Kidney (tissue), 14 donors: ENCODE data around the gene TCERG1L. TPM values are rescaled to one million over a fixed set of nuclear protein-coding genes. Genes with fewer than 3 reads are reported as not detected.

Source experiments
- DNase-seq, 5 donors: peaks; one replicate each; pipeline ENCODE4 v3.0.0-alpha.2; 2013 to 2020
- FAIRE-seq: peaks from 2 replicates; lab custom pipeline; 2012; peaks lifted over from hg19 to GRCh38; lab: Jason Lieb, UNC
- H3K27ac ChIP-seq, 2 donors: one replicate each; pipeline ENCODE4 v1.7.0; 2013; ENCODE audit warnings: low read depth in 2 of 2, low read length in 2 of 2, inconsistent platforms in 1 of 2
- H3K27me3 ChIP-seq: one replicate; pipeline ENCODE4 v1.7.1; 2013; ENCODE audit warnings: low read length, inconsistent platforms; ENCODE audit not compliant: control insufficient read depth, insufficient read depth
- H3K36me3 ChIP-seq, 3 donors: one replicate each; pipeline versions ENCODE4 v1.7.0 to v1.7.1; 2013; ENCODE audit warnings: low read length in 3 of 3, control low read depth in 1 of 3, inconsistent platforms in 1 of 3; ENCODE audit not compliant: insufficient read depth in 3 of 3, control insufficient read depth in 2 of 3
- H3K4me1 ChIP-seq, 3 donors: one replicate each; pipeline versions ENCODE4 v1.7.0 to v1.7.1; 2013; ENCODE audit warnings: low read length in 3 of 3, inconsistent platforms in 1 of 3, low read depth in 1 of 3; ENCODE audit not compliant: control insufficient read depth in 2 of 3, insufficient read depth in 2 of 3
- H3K4me3 ChIP-seq, 3 donors: one replicate each; pipeline versions ENCODE4 v1.7.0 to v1.8.1; 2013; ENCODE audit warnings: low read length in 3 of 3, control low read depth in 1 of 3, inconsistent platforms in 1 of 3
- H3K9ac ChIP-seq, 3 donors: one replicate each; pipeline versions ENCODE4 v1.7.0 to v1.7.1; 2013; ENCODE audit warnings: low read length in 3 of 3, control low read depth in 1 of 3, inconsistent platforms in 1 of 3
- H3K9me3 ChIP-seq, 3 donors: one replicate each; pipeline versions ENCODE4 v1.7.0 to v1.7.1; 2013; ENCODE audit warnings: low read length in 3 of 3, control low read depth in 1 of 3, inconsistent platforms in 1 of 3; ENCODE audit not compliant: control insufficient read depth in 2 of 3, insufficient read depth in 1 of 3
- CTCF ChIP-seq: IDR thresholded peaks from 3 replicates; pipeline ENCODE4 v1.5.1; 2012; ENCODE audit warnings: mild to moderate bottlenecking, moderate library complexity, borderline replicate concordance; ENCODE audit not compliant: insufficient read depth; ENCODE audit errors: extremely low read depth
- intact Hi-C: fragments of 100-400 bp; cut with DNase I; formaldehyde crosslinking; loops from one replicate; pipeline ENCODE4 v1.11.1; 2022
- polyA plus RNA-seq: library from polyadenylated mRNA; stranded (reverse); fragments of 350-450 nt; fragmentation: Illumina TruSeq; extraction: RNeasy Lipid Tissue Mini Kit (QIAGEN cat#74804); gene quantifications from one replicate; pipeline ENCODE4 v1.2.3, GENCODE V29; 2014; ENCODE audit warnings: low read depth, low replicate concordance; ENCODE audit not compliant: insufficient read depth
- total RNA-seq: library from RNA; stranded (reverse); fragmentation: NEBNext Ultra II Directional; extraction: Animal tissue kit (Norgen Biotek cat#: 25700); gene quantifications from one replicate; pipeline ENCODE4 v1.2.1, GENCODE V29; 2021
- donor health status: control.
- donor health status: control.
- donor health status: control.
- donor health status: control.
- donor health status: control.
- donor health status: DM: yes; HTN: yes; CAD: no.
- donor health status: Normal renal cell carcinoma (clear cell type).

Gene TCERG1L
- total and polyA plus RNA-seq, 2 donors from 2014 or later, result not detected

GRCh38 chr10:131111007-131111406 is 200.5 kb downstream of the TCERG1L start:
- H3K27ac ChIP-seq, result no peak overlapping the region
- no peak overlapping the region for H3K9ac ChIP-seq
- no peaks in the 10 kb centered on the region for H3K36me3 ChIP-seq
- no peak overlapping the region for H3K4me3 ChIP-seq
- FAIRE-seq, result no peak
- peak in 1 of 5 donors; percentile 52 for DNase-seq
- H3K4me1 ChIP-seq, result no peaks in the 10 kb centered on the region
- H3K9me3 ChIP-seq, result peaks cover 0 to 7% (median 2%) of the 10 kb centered on the region in 3 donors
- no peak for TF ChIP-seq CTCF
- intact Hi-C loops, result no loop called here
- H3K27me3 ChIP-seq, result no peaks in the 10 kb centered on the region

GRCh38 chr10:131110241-131110783 is 201.2 kb downstream of the TCERG1L start:
- no peak overlapping the region for H3K27ac ChIP-seq
- no peak for FAIRE-seq
- H3K36me3 ChIP-seq, result no peaks in the 10 kb centered on the region
- DNase-seq, result no peak
- H3K9me3 ChIP-seq, result peaks cover 0 to 7% (median 2%) of the 10 kb centered on the region in 3 donors
- no peak overlapping the region for H3K9ac ChIP-seq
- TF ChIP-seq CTCF, result no peak
- H3K4me3 ChIP-seq, result no peak overlapping the region
- intact Hi-C loops, result no loop called here
- no peaks in the 10 kb centered on the region for H3K27me3 ChIP-seq
- H3K4me1 ChIP-seq, result no peaks in the 10 kb centered on the region

GRCh38 chr10:131109726-131110125 is 201.8 kb downstream of the TCERG1L start:
- peak in 1 of 5 donors; percentile 67 for DNase-seq
- peaks cover 0 to 7% (median 2%) of the 10 kb centered on the region in 3 donors for H3K9me3 ChIP-seq
- no peaks in the 10 kb centered on the region for H3K27me3 ChIP-seq
- no peak overlapping the region for H3K27ac ChIP-seq
- no peaks in the 10 kb centered on the region for H3K4me1 ChIP-seq
- no peak overlapping the region for H3K9ac ChIP-seq
- FAIRE-seq, result no peak
- no peak for TF ChIP-seq CTCF
- no peak overlapping the region for H3K4me3 ChIP-seq
- intact Hi-C loops, result no loop called here
- no peaks in the 10 kb centered on the region for H3K36me3 ChIP-seq

GRCh38 chr10:131109291-131109690 is 202.2 kb downstream of the TCERG1L start:
- intact Hi-C loops, result no loop called here
- Histone ChIP-seq H3K4me1 (no peaks in the 10 kb centered on the region), H3K9ac (no peak overlapping the region), H3K36me3 (no peaks in the 10 kb centered on the region), H3K27ac (no peak overlapping the region), H3K4me3 (no peak overlapping the region), H3K27me3 (no peaks in the 10 kb centered on the region), H3K9me3 (peaks cover 0 to 7% (median 2%) of the 10 kb centered on the region in 3 donors)
- TF ChIP-seq CTCF, result no peak
- FAIRE-seq (no peak), DNase-seq (no peak)
